ENCODE data around the gene CDH26.
"Not testable (repeated sequence)": the region's sequence is repeated elsewhere in the genome, so short reads cannot be mapped to it uniquely, and the experiment has no call there.

DNA sequence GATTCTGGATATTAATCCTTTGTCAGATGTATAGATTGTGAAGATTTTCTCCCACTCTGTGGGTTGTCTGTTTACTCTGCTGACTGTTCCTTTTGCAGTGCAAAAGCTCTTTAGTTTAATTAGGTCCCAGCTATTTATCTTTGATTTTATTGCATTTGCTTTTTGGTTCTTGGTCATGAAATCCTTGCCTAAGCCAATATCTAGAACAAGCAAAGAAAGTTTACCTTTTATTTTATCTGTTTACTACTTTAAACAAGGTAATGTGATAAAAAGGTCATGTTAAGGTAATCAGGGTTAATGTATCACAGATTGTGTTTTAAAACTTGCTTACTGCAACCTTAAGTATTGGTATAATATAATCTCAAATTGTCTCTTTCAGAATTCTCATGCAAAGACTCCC is 655 bp upstream of the CDH26 start:
- TF ChIP-seq CTCF (IDR thresholded peaks at IDR 0.05; ENCODE audit: low read depth, low read length); EZH2phosphoT487 (IDR thresholded peaks at IDR 0.05; ENCODE audit: low read depth): not testable (repeated sequence)
